ENCODE measurements around the gene KLF7.

Gene KLF7

DNA sequence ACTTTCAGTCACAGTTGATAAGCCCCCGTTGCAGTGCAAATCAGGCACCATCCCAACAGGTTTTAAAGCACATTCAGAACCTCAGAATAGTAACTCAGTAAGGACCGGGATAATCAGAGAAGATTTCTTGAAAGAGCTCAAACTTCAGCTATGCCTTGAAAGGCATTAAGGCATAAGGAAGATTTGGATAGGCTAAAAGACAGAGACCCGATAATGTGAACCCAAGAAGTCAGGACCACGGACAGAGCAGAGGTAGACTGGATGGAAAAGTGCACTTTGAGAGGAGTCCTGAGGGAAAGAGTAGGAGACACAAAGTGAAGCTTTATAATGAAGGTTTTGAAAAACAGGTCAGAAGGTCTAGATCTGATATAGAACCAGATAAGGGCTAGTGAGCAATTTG is 36.9 kb upstream of the KLF7 start:
- no peak for TF ChIP-seq CTCF (IDR thresholded peaks at IDR 0.05; ENCODE audit: control insufficient read depth, insufficient read depth, low read depth, low read length, missing control alignments)
- no peak for DNase-seq (ENCODE audit: low read depth)
- H3K4me3 ChIP-seq (ENCODE audit: control insufficient read depth, low read depth, low read length), result no peak overlapping the region

- H3K4me3 ChIP-seq (ENCODE audit: control insufficient read depth, low read depth, low read length), result no peak overlapping the region
- no peak for DNase-seq (ENCODE audit: low read depth)
- TF ChIP-seq CTCF (IDR thresholded peaks at IDR 0.05; ENCODE audit: control insufficient read depth, insufficient read depth, low read depth, low read length, missing control alignments), result no peak
Measured at GRCh38 chr2:207201416-207201815, 35.7 kb upstream of the KLF7 start.

DNA sequence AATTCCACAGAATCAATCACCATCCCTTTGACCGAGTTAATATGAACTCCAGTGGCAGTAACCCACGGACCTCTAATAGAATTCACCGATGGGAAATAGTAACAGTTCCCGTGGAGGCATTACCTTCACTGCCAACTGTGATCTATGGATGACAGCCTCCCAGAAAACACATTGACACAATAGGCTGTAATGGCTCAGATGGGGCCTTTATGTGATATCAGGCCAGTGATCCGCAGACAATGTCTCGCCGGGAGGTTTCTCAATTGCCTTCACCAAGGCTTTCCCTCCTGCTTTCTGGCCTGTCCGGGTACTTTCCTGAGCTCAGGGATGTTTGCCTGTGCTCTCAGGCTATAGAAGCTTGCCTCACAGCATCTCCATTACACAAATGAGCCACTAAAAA is 34.4 kb upstream of the KLF7 start:
- no peak for DNase-seq (ENCODE audit: low read depth)
- H3K4me3 ChIP-seq (ENCODE audit: control insufficient read depth, low read depth, low read length), result no peak overlapping the region
- no peak for TF ChIP-seq CTCF (IDR thresholded peaks at IDR 0.05; ENCODE audit: control insufficient read depth, insufficient read depth, low read depth, low read length, missing control alignments)

DNA sequence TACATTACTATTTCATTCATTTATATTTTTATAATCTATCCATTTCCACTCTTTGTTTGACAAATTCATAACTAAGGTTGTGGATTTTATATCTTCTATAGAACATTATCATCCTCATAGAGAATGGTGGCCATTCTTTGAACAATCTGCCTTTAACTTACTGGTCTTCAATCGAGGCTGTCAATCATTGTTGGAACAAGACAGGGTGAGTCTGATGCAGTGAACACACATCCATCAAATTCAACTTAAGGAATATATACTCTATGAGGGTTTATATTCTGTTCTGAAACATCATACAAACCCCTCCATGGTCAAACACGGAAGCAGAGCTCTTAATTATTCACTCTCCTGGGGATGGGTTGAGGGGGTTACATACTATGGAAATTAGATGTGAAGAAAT is 28.3 kb upstream of the KLF7 start:
- TF ChIP-seq CTCF (IDR thresholded peaks at IDR 0.05; ENCODE audit: control insufficient read depth, insufficient read depth, low read depth, low read length, missing control alignments), result no peak
- DNase-seq (ENCODE audit: low read depth), result no peak
- H3K4me3 ChIP-seq (ENCODE audit: control insufficient read depth, low read depth, low read length), result no peak overlapping the region

GRCh38 chr2:207188626-207189419 is 23.1 kb upstream of the KLF7 start:
- TF ChIP-seq CTCF (IDR thresholded peaks at IDR 0.05; ENCODE audit: control insufficient read depth, insufficient read depth, low read depth, low read length, missing control alignments), result no peak
- DNase-seq (ENCODE audit: low read depth), result no peak
- H3K4me3 ChIP-seq (ENCODE audit: control insufficient read depth, low read depth, low read length), result no peak overlapping the region

DNA sequence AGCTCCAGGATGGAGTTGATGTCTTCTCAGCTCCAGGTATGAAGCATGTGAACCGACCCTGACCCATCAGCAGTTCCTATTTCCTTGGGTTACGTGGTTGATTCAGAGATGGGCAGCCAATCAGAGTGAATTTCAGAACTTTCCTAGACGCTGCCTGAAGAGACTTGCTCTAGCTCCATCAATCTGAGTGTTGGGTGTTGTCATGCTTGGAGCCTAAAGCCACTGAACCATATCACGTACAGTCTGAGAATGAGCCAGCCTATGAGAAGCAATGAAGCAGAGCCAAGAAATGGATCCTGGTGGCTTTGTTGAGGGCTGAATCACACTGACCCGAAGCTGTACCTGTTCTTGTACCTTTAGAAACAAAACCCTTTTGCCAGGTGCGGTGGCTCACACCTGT is 19.6 kb upstream of the KLF7 start:
- no peak overlapping the region for H3K4me3 ChIP-seq (ENCODE audit: control insufficient read depth, low read depth, low read length)
- no peak for TF ChIP-seq CTCF (IDR thresholded peaks at IDR 0.05; ENCODE audit: control insufficient read depth, insufficient read depth, low read depth, low read length, missing control alignments)
- no peak for DNase-seq (ENCODE audit: low read depth)
